Stimulated activated CD4-positive, alpha-beta T cell treated with anti-CD3 and anti-CD28 coated beads, Interleukin-1b, Interleukin-23, amount 100 ng/mL, for 48 hours (primary cell): ENCODE data around the gene MAMSTR.
A peak's percentile ranks its signal among the peaks of the same experiment; 100 is the strongest.
"Not testable (repeated sequence)": the region's sequence is repeated elsewhere in the genome, so short reads cannot be mapped to it uniquely, and the experiment has no call there.

Experiments
- DNase-seq: peaks from one replicate; pipeline ENCODE4 v3.0.0-alpha.2; 2020

MAMSTR gene

GRCh38 chr19:48719263-48720171 lies at the start of gene MAMSTR:
TSS of gene MAMSTR (minus strand) at chr19:48719725. CDS start at chr19:48719031, 694 bp downstream.
- DNase-seq, result no peak

GRCh38 chr19:48768994-48769713 lies 49.6 kb upstream of the MAMSTR start:
- no peak for DNase-seq

- DNase-seq, result not testable (repeated sequence)
Observed at GRCh38 chr19:48768171-48768753, 48.7 kb upstream of the MAMSTR start.

GRCh38 chr19:48765816-48766215 lies 46.3 kb upstream of the MAMSTR start:
- not testable (repeated sequence) for DNase-seq

- DNase-seq, result peak; percentile 41
Observed at GRCh38 chr19:48760504-48761205, 41.1 kb upstream of the MAMSTR start.

GRCh38 chr19:48757741-48758144 lies 38.2 kb upstream of the MAMSTR start:
- DNase-seq, result no peak

GRCh38 chr19:48757089-48757675 lies 37.7 kb upstream of the MAMSTR start:
- no peak for DNase-seq

- no peak for DNase-seq
Observed at GRCh38 chr19:48756686-48757085, 37.2 kb upstream of the MAMSTR start.

- DNase-seq, result no peak
Observed at GRCh38 chr19:48756212-48756611, 36.7 kb upstream of the MAMSTR start.

GRCh38 chr19:48755787-48756186 lies 36.3 kb upstream of the MAMSTR start:
- DNase-seq, result no peak

- DNase-seq, result no peak
Observed at GRCh38 chr19:48755084-48755641, 35.6 kb upstream of the MAMSTR start, which contains the start of gene FGF21. TSS of gene FGF21 (plus strand) at chr19:48755524. CDS start at chr19:48756237, 713 bp downstream.

- DNase-seq, result peak; percentile 31
Observed at GRCh38 chr19:48752496-48753365, 33.2 kb upstream of the MAMSTR start, which contains the start of gene FUT1. TSS of gene FUT1 (minus strand) at chr19:48752641. CDS start at chr19:48751281, 1,360 bp downstream.

GRCh38 chr19:48751845-48752495 lies 32.4 kb upstream of the MAMSTR start:
- no peak for DNase-seq

GRCh38 chr19:48750771-48751504 lies 31.4 kb upstream of the MAMSTR start:
- no peak for DNase-seq

GRCh38 chr19:48750351-48750750 lies 30.8 kb upstream of the MAMSTR start:
- no peak for DNase-seq

- no peak for DNase-seq
Observed at GRCh38 chr19:48749571-48750198, 30.2 kb upstream of the MAMSTR start.

- peak; percentile 60 for DNase-seq
Observed at GRCh38 chr19:48746738-48747575, 27.4 kb upstream of the MAMSTR start, which contains the start of gene IZUMO1. TSS of gene IZUMO1 (minus strand) at chr19:48746909. CDS start at chr19:48745859, 1,050 bp downstream.

- DNase-seq, result no peak
Observed at GRCh38 chr19:48746110-48746509, 26.6 kb upstream of the MAMSTR start.
